ENCODE results near the gene FOXO3. TPM values are rescaled to one million over a fixed set of nuclear protein-coding genes. Genes with fewer than 3 reads are reported as not detected.

Gene FOXO3
- total and polyA plus RNA-seq, 2 of the 13 experiments (the other 11 are each of a cell fraction or from before 2014, with no cell fraction given), result 16.0 to 22.5 TPM

DNA sequence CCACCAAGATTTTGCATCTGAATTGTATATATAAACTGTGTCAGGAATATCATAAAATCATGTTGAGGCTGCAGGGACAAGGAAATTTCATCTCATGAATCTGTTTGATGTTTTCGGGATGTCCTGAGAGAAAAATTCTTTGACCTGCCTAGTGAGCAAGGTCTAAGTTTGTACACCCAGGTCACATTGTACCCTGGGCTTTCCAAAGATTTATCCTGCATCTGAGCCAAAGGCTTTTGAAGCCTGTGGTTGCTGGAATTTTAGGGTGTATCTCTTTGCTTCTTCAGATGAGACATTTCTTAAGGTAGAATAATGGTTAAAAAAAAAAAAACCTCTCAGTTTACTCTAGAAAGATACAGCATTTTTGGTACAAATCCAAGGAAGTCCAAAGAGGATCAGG, 63.3 kb downstream of the FOXO3 start:
- Histone ChIP-seq H3K79me2 (ENCODE audit: insufficient read depth, low read length) (peaks cover 90% of the 10 kb centered on the region), H3K27ac (ENCODE audit: extremely low read length, insufficient read depth, low read length) (no peak overlapping the region), H3K9me3 (ENCODE audit: low read length) (no peaks in the 10 kb centered on the region), H4K20me1 (ENCODE audit: insufficient read depth, low read length) (peaks cover 48% of the 10 kb centered on the region), H3K9ac (ENCODE audit: insufficient read depth, low read depth, low read length) (no peak overlapping the region), H3K36me3 (replicated peaks in 1 of 2; ENCODE audit: control insufficient read depth in 1 of 2, insufficient read depth in 2 of 2, low read length in 2 of 2) (peaks cover 0 to 11% of the 10 kb centered on the region in 2 experiments; a peak in 1 of 5 replicates), H3K4me2 (ENCODE audit: low read depth, low read length) (no peak overlapping the region), H3K4me3 (replicated peaks in 1 of 3; ENCODE audit: insufficient read depth in 1 of 3, low read depth in 2 of 3, low read length in 3 of 3) (no peak overlapping the region), H2AFZ (ENCODE audit: low read length) (no peak overlapping the region), H3K4me1 (ENCODE audit: insufficient read depth, low read length) (peaks cover 21% of the 10 kb centered on the region), H3K27me3 (ENCODE audit: control insufficient read depth in 1 of 2, insufficient read depth in 2 of 2, low read length in 2 of 2) (no peaks in the 10 kb centered on the region)
- peak; percentile 37 for TF ChIP-seq HNF4A (CRISPR knock-in tag; IDR thresholded peaks at IDR 0.05)
- TF ChIP-seq SIX4 (CRISPR knock-in tag; IDR thresholded peaks at IDR 0.05), result no peak
- CTCF ChIA-PET (ENCODE audit: low intra/inter-chr PET ratio, low total read pairs), result no interaction called here
- peak; percentile 77 for ATAC-seq
- no TSS peak for BruUV-seq (replicated peaks)
- DNase-seq (ENCODE audit: low spot score), result peak; percentile 31
- POLR2A ChIA-PET, result interaction anchor here (0.7 kb wide), 1 partner anchor 63 kb away, joined by 3 read pairs; the partner anchor contains the start of gene FOXO3
- WGBS (ENCODE audit: low lambda C conversion rate), result 44% methylated on average over 1 of the region's 1 CpG
- FAIRE-seq, result no peak
- in situ Hi-C loops (cut with HindIII; ENCODE audit: extremely low pct_ligation_motif_present, low pct_unique_long_range_greater_than_20kb) (no loop called here), intact Hi-C loops (cut with micrococcal nuclease; ENCODE audit: unreplicated experiment) (no loop called here)

DNA sequence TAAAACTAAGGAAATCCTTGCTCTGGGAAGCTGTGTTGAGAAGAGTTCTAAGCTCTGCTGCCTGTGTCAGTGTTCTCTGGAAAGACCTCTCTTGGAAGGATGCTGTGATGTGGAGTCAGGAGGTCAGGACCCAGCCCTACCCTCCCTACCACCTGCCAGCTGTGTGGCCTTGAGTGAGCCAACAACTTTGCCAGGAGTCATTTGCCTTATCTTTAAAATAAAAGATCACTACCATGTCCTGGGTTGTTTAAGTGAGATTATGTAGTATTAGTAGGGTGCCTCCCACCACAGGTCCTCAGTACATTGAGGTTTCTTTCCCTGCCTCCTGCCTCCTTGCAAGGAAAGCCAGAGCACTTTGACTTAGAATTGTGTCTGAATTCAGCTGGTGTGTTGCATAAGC, 64.9 kb downstream of the FOXO3 start:
- no peak for ATAC-seq
- peaks cover 53% of the 10 kb centered on the region for H4K20me1 ChIP-seq (ENCODE audit: insufficient read depth, low read length)
- H3K4me1 ChIP-seq (ENCODE audit: insufficient read depth, low read length), result peaks cover 21% of the 10 kb centered on the region
- no peak overlapping the region for H2AFZ ChIP-seq (ENCODE audit: low read length)
- CTCF ChIA-PET (ENCODE audit: low intra/inter-chr PET ratio, low total read pairs), result no interaction called here
- no peak for DNase-seq (ENCODE audit: low spot score)
- in situ Hi-C loops (cut with HindIII; ENCODE audit: extremely low pct_ligation_motif_present, low pct_unique_long_range_greater_than_20kb), result no loop called here
- POLR2A ChIA-PET, result no interaction called here
- no peak for FAIRE-seq
- no peak overlapping the region for H3K27ac ChIP-seq (ENCODE audit: extremely low read length, insufficient read depth, low read length)
- no peaks in the 10 kb centered on the region for H3K27me3 ChIP-seq (ENCODE audit: control insufficient read depth in 1 of 2, insufficient read depth in 2 of 2, low read length in 2 of 2)
- H3K9me3 ChIP-seq (ENCODE audit: low read length), result no peaks in the 10 kb centered on the region
- intact Hi-C loops (cut with micrococcal nuclease; ENCODE audit: unreplicated experiment), result no loop called here
- peaks cover 85% of the 10 kb centered on the region for H3K79me2 ChIP-seq (ENCODE audit: insufficient read depth, low read length)
- H3K4me2 ChIP-seq (ENCODE audit: low read depth, low read length), result no peak overlapping the region
- BruUV-seq (replicated peaks), result no TSS peak
- H3K9ac ChIP-seq (ENCODE audit: insufficient read depth, low read depth, low read length), result no peak overlapping the region
- H3K4me3 ChIP-seq (replicated peaks in 1 of 3; ENCODE audit: insufficient read depth in 1 of 3, low read depth in 2 of 3, low read length in 3 of 3), result no peak overlapping the region
- peaks cover 0 to 11% of the 10 kb centered on the region in 2 experiments; a peak in 1 of 5 replicates for H3K36me3 ChIP-seq (replicated peaks in 1 of 2; ENCODE audit: control insufficient read depth in 1 of 2, insufficient read depth in 2 of 2, low read length in 2 of 2)
- no peak for TF ChIP-seq BORCS8-MEF2B (CRISPR knock-in tag; IDR thresholded peaks at IDR 0.05)
- TF ChIP-seq, protein P1, sequence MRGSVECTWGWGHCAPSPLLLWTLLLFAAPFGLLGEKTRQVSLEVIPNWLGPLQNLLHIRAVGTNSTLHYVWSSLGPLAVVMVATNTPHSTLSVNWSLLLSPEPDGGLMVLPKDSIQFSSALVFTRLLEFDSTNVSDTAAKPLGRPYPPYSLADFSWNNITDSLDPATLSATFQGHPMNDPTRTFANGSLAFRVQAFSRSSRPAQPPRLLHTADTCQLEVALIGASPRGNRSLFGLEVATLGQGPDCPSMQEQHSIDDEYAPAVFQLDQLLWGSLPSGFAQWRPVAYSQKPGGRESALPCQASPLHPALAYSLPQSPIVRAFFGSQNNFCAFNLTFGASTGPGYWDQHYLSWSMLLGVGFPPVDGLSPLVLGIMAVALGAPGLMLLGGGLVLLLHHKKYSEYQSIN (CRISPR knock-in tag; IDR thresholded peaks at IDR 0.05; ENCODE audit: borderline replicate concordance), result no peak
- TF ChIP-seq, protein P2, sequence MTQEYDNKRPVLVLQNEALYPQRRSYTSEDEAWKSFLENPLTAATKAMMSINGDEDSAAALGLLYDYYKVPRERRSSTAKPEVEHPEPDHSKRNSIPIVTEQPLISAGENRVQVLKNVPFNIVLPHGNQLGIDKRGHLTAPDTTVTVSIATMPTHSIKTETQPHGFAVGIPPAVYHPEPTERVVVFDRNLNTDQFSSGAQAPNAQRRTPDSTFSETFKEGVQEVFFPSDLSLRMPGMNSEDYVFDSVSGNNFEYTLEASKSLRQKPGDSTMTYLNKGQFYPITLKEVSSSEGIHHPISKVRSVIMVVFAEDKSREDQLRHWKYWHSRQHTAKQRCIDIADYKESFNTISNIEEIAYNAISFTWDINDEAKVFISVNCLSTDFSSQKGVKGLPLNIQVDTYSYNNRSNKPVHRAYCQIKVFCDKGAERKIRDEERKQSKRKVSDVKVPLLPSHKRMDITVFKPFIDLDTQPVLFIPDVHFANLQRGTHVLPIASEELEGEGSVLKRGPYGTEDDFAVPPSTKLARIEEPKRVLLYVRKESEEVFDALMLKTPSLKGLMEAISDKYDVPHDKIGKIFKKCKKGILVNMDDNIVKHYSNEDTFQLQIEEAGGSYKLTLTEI (CRISPR knock-in tag; conservative IDR thresholded peaks at IDR 0.05), result no peak
- TF ChIP-seq MTA3 (CRISPR knock-in tag; IDR thresholded peaks at IDR 0.05), result no peak
- TF ChIP-seq ZZZ3 (CRISPR knock-in tag; IDR thresholded peaks at IDR 0.05; ENCODE audit: borderline replicate concordance), result no peak
- no peak for TF ChIP-seq RFX3 (CRISPR knock-in tag; IDR thresholded peaks at IDR 0.05)
- TF ChIP-seq, protein P3, sequence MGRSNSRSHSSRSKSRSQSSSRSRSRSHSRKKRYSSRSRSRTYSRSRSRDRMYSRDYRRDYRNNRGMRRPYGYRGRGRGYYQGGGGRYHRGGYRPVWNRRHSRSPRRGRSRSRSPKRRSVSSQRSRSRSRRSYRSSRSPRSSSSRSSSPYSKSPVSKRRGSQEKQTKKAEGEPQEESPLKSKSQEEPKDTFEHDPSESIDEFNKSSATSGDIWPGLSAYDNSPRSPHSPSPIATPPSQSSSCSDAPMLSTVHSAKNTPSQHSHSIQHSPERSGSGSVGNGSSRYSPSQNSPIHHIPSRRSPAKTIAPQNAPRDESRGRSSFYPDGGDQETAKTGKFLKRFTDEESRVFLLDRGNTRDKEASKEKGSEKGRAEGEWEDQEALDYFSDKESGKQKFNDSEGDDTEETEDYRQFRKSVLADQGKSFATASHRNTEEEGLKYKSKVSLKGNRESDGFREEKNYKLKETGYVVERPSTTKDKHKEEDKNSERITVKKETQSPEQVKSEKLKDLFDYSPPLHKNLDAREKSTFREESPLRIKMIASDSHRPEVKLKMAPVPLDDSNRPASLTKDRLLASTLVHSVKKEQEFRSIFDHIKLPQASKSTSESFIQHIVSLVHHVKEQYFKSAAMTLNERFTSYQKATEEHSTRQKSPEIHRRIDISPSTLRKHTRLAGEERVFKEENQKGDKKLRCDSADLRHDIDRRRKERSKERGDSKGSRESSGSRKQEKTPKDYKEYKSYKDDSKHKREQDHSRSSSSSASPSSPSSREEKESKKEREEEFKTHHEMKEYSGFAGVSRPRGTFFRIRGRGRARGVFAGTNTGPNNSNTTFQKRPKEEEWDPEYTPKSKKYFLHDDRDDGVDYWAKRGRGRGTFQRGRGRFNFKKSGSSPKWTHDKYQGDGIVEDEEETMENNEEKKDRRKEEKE (IDR thresholded peaks at IDR 0.05), result no peak
- no peak for TF ChIP-seq CHCHD3 (CRISPR knock-in tag; IDR thresholded peaks at IDR 0.05)
